ENCODE data around the gene SMAD5.
A peak's percentile ranks its signal among the peaks of the same experiment; 100 is the strongest.

SMAD5 gene

GRCh38 chr5:136209346-136209910, 76.8 kb downstream of the SMAD5 start:
- no peak overlapping the region for H4K91ac ChIP-seq (ENCODE audit: low read length)
- no peak overlapping the region for H2BK5ac ChIP-seq (ENCODE audit: low read depth, low read length, poor library complexity, severe bottlenecking)
- no peak overlapping the region for H3K14ac ChIP-seq (ENCODE audit: low read length in 2 of 2)
- no peak overlapping the region for H3K27ac ChIP-seq (ENCODE audit: low read length, poor library complexity, severe bottlenecking)
- no peak overlapping the region for H3K23ac ChIP-seq (ENCODE audit: low read length in 2 of 2)
- no peak overlapping the region for H3K4me3 ChIP-seq (ENCODE audit: insufficient read depth in 1 of 2, low read depth in 1 of 2, low read length in 2 of 2)
- H2BK15ac ChIP-seq (ENCODE audit: low read depth, poor library complexity, severe bottlenecking) = no peak overlapping the region
- 85% methylated on average over 14 of the region's 14 CpGs for WGBS
- H3K4me2 ChIP-seq (ENCODE audit: low read length, poor library complexity, severe bottlenecking) = no peak overlapping the region
- peaks cover 8% of the 10 kb centered on the region for H3K9me3 ChIP-seq (ENCODE audit: control insufficient read depth, low read length)
- H3K4ac ChIP-seq (ENCODE audit: low read depth in 1 of 2, low read length in 2 of 2) = no peak overlapping the region
- no peak overlapping the region for H2BK120ac ChIP-seq (ENCODE audit: low read depth, low read length)
- H3K9ac ChIP-seq (ENCODE audit: low read length) = no peak overlapping the region
- no peak overlapping the region for H2AFZ ChIP-seq (ENCODE audit: low read depth, low read length)
- no peaks in the 10 kb centered on the region for H3K36me3 ChIP-seq (ENCODE audit: control insufficient read depth in 1 of 2, insufficient read depth in 2 of 2, low read depth in 1 of 2, low read length in 2 of 2)
- H2AK5ac ChIP-seq (ENCODE audit: low read length, severe bottlenecking) = no peak overlapping the region
- no peak overlapping the region for H4K8ac ChIP-seq (ENCODE audit: low read length)
- peaks cover 29 to 76% of the 10 kb centered on the region in 2 experiments for H3K27me3 ChIP-seq (ENCODE audit: control insufficient read depth in 1 of 2, insufficient read depth in 1 of 2, low read length in 2 of 2)
- H2BK12ac ChIP-seq (ENCODE audit: low read length in 2 of 2) = no peak overlapping the region
- no peak overlapping the region for H3K18ac ChIP-seq (ENCODE audit: low read depth in 1 of 2, low read length in 2 of 2)
- DNase-seq = no peak
- peaks cover 4% of the 10 kb centered on the region for H3K4me1 ChIP-seq (ENCODE audit: control insufficient read depth, insufficient read depth, low read depth, low read length)
- H3K79me1 ChIP-seq (replicated peaks; ENCODE audit: low read length, poor library complexity, severe bottlenecking) = no peaks in the 10 kb centered on the region

GRCh38 chr5:136210259-136210658, 77.6 kb downstream of the SMAD5 start:
- WGBS = 75% methylated on average over 4 of the region's 4 CpGs
- H3K9me3 ChIP-seq (ENCODE audit: control insufficient read depth, low read length) = peaks cover 8% of the 10 kb centered on the region
- no peak overlapping the region for H2BK5ac ChIP-seq (ENCODE audit: low read depth, low read length, poor library complexity, severe bottlenecking)
- no peak overlapping the region for H3K18ac ChIP-seq (ENCODE audit: low read depth in 1 of 2, low read length in 2 of 2)
- H3K36me3 ChIP-seq (ENCODE audit: control insufficient read depth in 1 of 2, insufficient read depth in 2 of 2, low read depth in 1 of 2, low read length in 2 of 2) = no peaks in the 10 kb centered on the region
- no peak overlapping the region for H2AK5ac ChIP-seq (ENCODE audit: low read length, severe bottlenecking)
- no peak overlapping the region for H3K23ac ChIP-seq (ENCODE audit: low read length in 2 of 2)
- H2BK15ac ChIP-seq (ENCODE audit: low read depth, poor library complexity, severe bottlenecking) = no peak overlapping the region
- peaks cover 4% of the 10 kb centered on the region for H3K4me1 ChIP-seq (ENCODE audit: control insufficient read depth, insufficient read depth, low read depth, low read length)
- H2BK12ac ChIP-seq (ENCODE audit: low read length in 2 of 2) = no peak overlapping the region
- no peak overlapping the region for H4K8ac ChIP-seq (ENCODE audit: low read length)
- H3K4me3 ChIP-seq (ENCODE audit: insufficient read depth in 1 of 2, low read depth in 1 of 2, low read length in 2 of 2) = no peak overlapping the region
- no peak overlapping the region for H3K4me2 ChIP-seq (ENCODE audit: low read length, poor library complexity, severe bottlenecking)
- no peak overlapping the region for H3K4ac ChIP-seq (ENCODE audit: low read depth in 1 of 2, low read length in 2 of 2)
- H2BK120ac ChIP-seq (ENCODE audit: low read depth, low read length) = no peak overlapping the region
- no peak overlapping the region for H3K14ac ChIP-seq (ENCODE audit: low read length in 2 of 2)
- H4K91ac ChIP-seq (ENCODE audit: low read length) = no peak overlapping the region
- H2AFZ ChIP-seq (ENCODE audit: low read depth, low read length) = no peak overlapping the region
- DNase-seq = peak; percentile 7
- H3K27ac ChIP-seq (ENCODE audit: low read length, poor library complexity, severe bottlenecking) = no peak overlapping the region
- peaks cover 29 to 84% of the 10 kb centered on the region in 2 experiments for H3K27me3 ChIP-seq (ENCODE audit: control insufficient read depth in 1 of 2, insufficient read depth in 1 of 2, low read length in 2 of 2)
- H3K79me1 ChIP-seq (replicated peaks; ENCODE audit: low read length, poor library complexity, severe bottlenecking) = no peaks in the 10 kb centered on the region
- H3K9ac ChIP-seq (ENCODE audit: low read length) = no peak overlapping the region

- H3K36me3 ChIP-seq (ENCODE audit: control insufficient read depth in 1 of 2, insufficient read depth in 2 of 2, low read depth in 1 of 2, low read length in 2 of 2) = no peaks in the 10 kb centered on the region
- H3K4me2 ChIP-seq (ENCODE audit: low read length, poor library complexity, severe bottlenecking) = no peak overlapping the region
- DNase-seq = no peak
- no peak overlapping the region for H2AK5ac ChIP-seq (ENCODE audit: low read length, severe bottlenecking)
- no peak overlapping the region for H3K23ac ChIP-seq (ENCODE audit: low read length in 2 of 2)
- peaks cover 4% of the 10 kb centered on the region for H3K4me1 ChIP-seq (ENCODE audit: control insufficient read depth, insufficient read depth, low read depth, low read length)
- H2AFZ ChIP-seq (ENCODE audit: low read depth, low read length) = no peak overlapping the region
- peaks cover 29 to 89% of the 10 kb centered on the region in 2 experiments for H3K27me3 ChIP-seq (ENCODE audit: control insufficient read depth in 1 of 2, insufficient read depth in 1 of 2, low read length in 2 of 2)
- no peak overlapping the region for H4K91ac ChIP-seq (ENCODE audit: low read length)
- no peak overlapping the region for H3K9ac ChIP-seq (ENCODE audit: low read length)
- no peak overlapping the region for H3K14ac ChIP-seq (ENCODE audit: low read length in 2 of 2)
- H3K18ac ChIP-seq (ENCODE audit: low read depth in 1 of 2, low read length in 2 of 2) = no peak overlapping the region
- no peak overlapping the region for H2BK12ac ChIP-seq (ENCODE audit: low read length in 2 of 2)
- no peak overlapping the region for H3K27ac ChIP-seq (ENCODE audit: low read length, poor library complexity, severe bottlenecking)
- no peak overlapping the region for H3K4me3 ChIP-seq (ENCODE audit: insufficient read depth in 1 of 2, low read depth in 1 of 2, low read length in 2 of 2)
- H2BK120ac ChIP-seq (ENCODE audit: low read depth, low read length) = no peak overlapping the region
- no peaks in the 10 kb centered on the region for H3K9me3 ChIP-seq (ENCODE audit: control insufficient read depth, low read length)
- WGBS = 79% methylated on average over 8 of the region's 10 CpGs
- no peak overlapping the region for H2BK15ac ChIP-seq (ENCODE audit: low read depth, poor library complexity, severe bottlenecking)
- H4K8ac ChIP-seq (ENCODE audit: low read length) = no peak overlapping the region
- no peak overlapping the region for H3K4ac ChIP-seq (ENCODE audit: low read depth in 1 of 2, low read length in 2 of 2)
- H3K79me1 ChIP-seq (replicated peaks; ENCODE audit: low read length, poor library complexity, severe bottlenecking) = no peaks in the 10 kb centered on the region
- H2BK5ac ChIP-seq (ENCODE audit: low read depth, low read length, poor library complexity, severe bottlenecking) = no peak overlapping the region
Observed at GRCh38 chr5:136211282-136212040, 78.8 kb downstream of the SMAD5 start.

- no peak overlapping the region for H3K18ac ChIP-seq (ENCODE audit: low read depth in 1 of 2, low read length in 2 of 2)
- no peak overlapping the region for H3K27ac ChIP-seq (ENCODE audit: low read length, poor library complexity, severe bottlenecking)
- peaks cover 4% of the 10 kb centered on the region for H3K4me1 ChIP-seq (ENCODE audit: control insufficient read depth, insufficient read depth, low read depth, low read length)
- no peak overlapping the region for H2BK12ac ChIP-seq (ENCODE audit: low read length in 2 of 2)
- no peaks in the 10 kb centered on the region for H3K79me1 ChIP-seq (replicated peaks; ENCODE audit: low read length, poor library complexity, severe bottlenecking)
- H3K4me2 ChIP-seq (ENCODE audit: low read length, poor library complexity, severe bottlenecking) = no peak overlapping the region
- peak; percentile 45 for DNase-seq
- H3K9me3 ChIP-seq (ENCODE audit: control insufficient read depth, low read length) = no peaks in the 10 kb centered on the region
- H4K91ac ChIP-seq (ENCODE audit: low read length) = no peak overlapping the region
- H2BK15ac ChIP-seq (ENCODE audit: low read depth, poor library complexity, severe bottlenecking) = no peak overlapping the region
- H2BK5ac ChIP-seq (ENCODE audit: low read depth, low read length, poor library complexity, severe bottlenecking) = no peak overlapping the region
- no peaks in the 10 kb centered on the region for H3K36me3 ChIP-seq (ENCODE audit: control insufficient read depth in 1 of 2, insufficient read depth in 2 of 2, low read depth in 1 of 2, low read length in 2 of 2)
- H3K14ac ChIP-seq (ENCODE audit: low read length in 2 of 2) = no peak overlapping the region
- no peak overlapping the region for H3K23ac ChIP-seq (ENCODE audit: low read length in 2 of 2)
- no peak overlapping the region for H3K9ac ChIP-seq (ENCODE audit: low read length)
- no peak overlapping the region for H3K4me3 ChIP-seq (ENCODE audit: insufficient read depth in 1 of 2, low read depth in 1 of 2, low read length in 2 of 2)
- no peak overlapping the region for H2AFZ ChIP-seq (ENCODE audit: low read depth, low read length)
- WGBS = 52% methylated on average over 6 of the region's 10 CpGs
- H4K8ac ChIP-seq (ENCODE audit: low read length) = no peak overlapping the region
- H3K27me3 ChIP-seq (ENCODE audit: control insufficient read depth in 1 of 2, insufficient read depth in 1 of 2, low read length in 2 of 2) = peaks cover 29 to 83% of the 10 kb centered on the region in 2 experiments
- no peak overlapping the region for H2BK120ac ChIP-seq (ENCODE audit: low read depth, low read length)
- H3K4ac ChIP-seq (ENCODE audit: low read depth in 1 of 2, low read length in 2 of 2) = no peak overlapping the region
- H2AK5ac ChIP-seq (ENCODE audit: low read length, severe bottlenecking) = no peak overlapping the region
Observed at GRCh38 chr5:136212252-136212721, 79.6 kb downstream of the SMAD5 start.

Data from mesenchymal stem cell (in vitro differentiated cells and primary cell).